Esophagus muscularis mucosa (tissue), 4 donors: ENCODE data around the gene PIK3R3. TPM values are rescaled to one million over a fixed set of nuclear protein-coding genes. Genes with fewer than 3 reads are reported as not detected.
A peak's percentile ranks its signal among the peaks of the same experiment; 100 is the strongest.

Experiments used
- DNase-seq: peaks from one replicate; pipeline ENCODE4 v3.0.0-alpha.2; 2017; ENCODE audit errors: extremely low spot score
- H3K27ac ChIP-seq, 4 donors: fragments of 200-600 bp; sonication (generic); replicated peaks in 1 of 4; 1 replicate in 3 of 4; 2 replicates in 1 of 4; pipeline ENCODE4 v1.5.1; 2016 to 2019; ENCODE audit warnings: mild to moderate bottlenecking in 1 of 4
- H3K27me3 ChIP-seq, 4 donors: fragments of 200-600 bp; sonication (generic); one replicate each; pipeline versions ENCODE4 v1.5.1 to v1.6.0; 2016 to 2019
- H3K36me3 ChIP-seq, 4 donors: fragments of 200-600 bp; sonication (generic); one replicate each; pipeline ENCODE4 v1.5.1; 2016 to 2019
- H3K4me1 ChIP-seq, 4 donors: fragments of 200-600 bp; sonication (generic); one replicate each; pipeline ENCODE4 v1.5.1; 2016 to 2019
- H3K4me3 ChIP-seq, 4 donors: fragments of 200-600 bp; sonication (generic); 1 replicate in 2 of 4; 2 replicates in 2 of 4; pipeline ENCODE4 v1.5.1; 2016 to 2019; ENCODE audit warnings: mild to moderate bottlenecking in 4 of 4, moderate library complexity in 1 of 4
- H3K9me3 ChIP-seq, 4 donors: fragments of 200-600 bp; sonication (generic); 1 replicate in 3 of 4; 2 replicates in 1 of 4; pipeline ENCODE4 v1.5.1; 2016 to 2019
- EP300 ChIP-seq: sonication (generic); formaldehyde crosslinking; IDR thresholded peaks from one replicate; pipeline ENCODE4 v1.6.1; 2017; ENCODE audit warnings: antibody characterized with exemption
- POLR2A ChIP-seq: fragments of 450-650 bp; IDR thresholded peaks from one replicate; pipeline ENCODE4 v1.6.1; 2017; ENCODE audit warnings: antibody characterized with exemption, moderate library complexity, mild to moderate bottlenecking, low read depth
- POLR2AphosphoS5 ChIP-seq, 2 donors: sonication (generic); formaldehyde crosslinking; IDR thresholded peaks; one replicate each; pipeline ENCODE4 v1.6.1; 2017; ENCODE audit warnings: antibody characterized with exemption in 2 of 2
- WGBS: methylation state at CpG from one replicate; pipeline ENCODE4 v1.1.5; 2018; 5-methylcytosine and 5-hydroxymethylcytosine counted together
- intact Hi-C: fragments of 100-400 bp; cut with DNase I; formaldehyde crosslinking; loops from one replicate; pipeline ENCODE4 v1.15.1; 2023
- total RNA-seq, 4 donors: library from RNA; depleted of rRNA; stranded (reverse); fragments of >200 nt; gene quantifications; one replicate each; pipeline versions ENCODE4 v1.1.0 to v1.2.1, GENCODE V29; 2016
- TF ChIP-seq, protein P1 (sequence below), 3 experiments: fragments of 200-600 bp in 2 of 3; fragments of 450-650 bp in 1 of 3; sonication (generic) in 2 of 3; IDR thresholded peaks; one replicate each; pipeline ENCODE4 v1.5.1; 2017 to 2019; ENCODE audit warnings: antibody characterized with exemption in 3 of 3, mild to moderate bottlenecking in 2 of 3, moderate library complexity in 1 of 3

Gene PIK3R3
- total RNA-seq, 4 donors from 2014 or later, result 13.7 to 34.3 (median 21.4) TPM

DNA sequence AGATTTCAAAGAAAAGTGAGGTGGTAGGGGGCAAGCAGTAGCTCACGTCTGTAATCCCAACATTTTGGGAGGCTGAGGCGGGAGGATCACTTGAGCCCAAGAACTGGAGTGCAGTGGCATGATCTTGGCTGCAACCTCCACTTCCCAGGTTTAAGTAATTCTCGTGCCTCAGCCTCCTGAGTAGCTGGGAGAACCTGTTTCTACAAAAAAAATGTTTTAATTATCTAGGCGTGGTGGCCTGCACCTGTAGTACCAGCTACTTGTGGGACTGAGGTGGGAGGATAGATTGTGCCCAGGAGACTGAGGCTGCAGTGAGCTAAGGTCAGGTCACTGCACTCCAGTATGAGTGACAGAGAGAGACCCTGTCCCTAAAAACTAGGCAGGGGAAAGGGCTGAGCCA, 39.9 kb upstream of the PIK3R3 start:
- no peak for DNase-seq
- H3K36me3 ChIP-seq, result no peaks in the 10 kb centered on the region
- H3K9me3 ChIP-seq, result no peaks in the 10 kb centered on the region
- no peak overlapping the region for H3K4me3 ChIP-seq
- H3K27ac ChIP-seq, result peak overlapping the region in 2 of 4 donors; percentile 42 to 65
- no peak for TF ChIP-seq POLR2A
- TF ChIP-seq EP300, result no peak
- TF ChIP-seq, protein P1, sequence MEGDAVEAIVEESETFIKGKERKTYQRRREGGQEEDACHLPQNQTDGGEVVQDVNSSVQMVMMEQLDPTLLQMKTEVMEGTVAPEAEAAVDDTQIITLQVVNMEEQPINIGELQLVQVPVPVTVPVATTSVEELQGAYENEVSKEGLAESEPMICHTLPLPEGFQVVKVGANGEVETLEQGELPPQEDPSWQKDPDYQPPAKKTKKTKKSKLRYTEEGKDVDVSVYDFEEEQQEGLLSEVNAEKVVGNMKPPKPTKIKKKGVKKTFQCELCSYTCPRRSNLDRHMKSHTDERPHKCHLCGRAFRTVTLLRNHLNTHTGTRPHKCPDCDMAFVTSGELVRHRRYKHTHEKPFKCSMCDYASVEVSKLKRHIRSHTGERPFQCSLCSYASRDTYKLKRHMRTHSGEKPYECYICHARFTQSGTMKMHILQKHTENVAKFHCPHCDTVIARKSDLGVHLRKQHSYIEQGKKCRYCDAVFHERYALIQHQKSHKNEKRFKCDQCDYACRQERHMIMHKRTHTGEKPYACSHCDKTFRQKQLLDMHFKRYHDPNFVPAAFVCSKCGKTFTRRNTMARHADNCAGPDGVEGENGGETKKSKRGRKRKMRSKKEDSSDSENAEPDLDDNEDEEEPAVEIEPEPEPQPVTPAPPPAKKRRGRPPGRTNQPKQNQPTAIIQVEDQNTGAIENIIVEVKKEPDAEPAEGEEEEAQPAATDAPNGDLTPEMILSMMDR (IDR thresholded peaks at IDR 0.05), result no peak
- TF ChIP-seq POLR2AphosphoS5 (IDR thresholded peaks at IDR 0.05), result no peak
- 95% methylated on average over 4 of the region's 4 CpGs for whole genome bisulfite sequencing
- no peaks in the 10 kb centered on the region for H3K27me3 ChIP-seq
- intact Hi-C loops, result no loop called here
- peaks cover 45 to 77% (median 51%) of the 10 kb centered on the region in 4 donors for H3K4me1 ChIP-seq

DNA sequence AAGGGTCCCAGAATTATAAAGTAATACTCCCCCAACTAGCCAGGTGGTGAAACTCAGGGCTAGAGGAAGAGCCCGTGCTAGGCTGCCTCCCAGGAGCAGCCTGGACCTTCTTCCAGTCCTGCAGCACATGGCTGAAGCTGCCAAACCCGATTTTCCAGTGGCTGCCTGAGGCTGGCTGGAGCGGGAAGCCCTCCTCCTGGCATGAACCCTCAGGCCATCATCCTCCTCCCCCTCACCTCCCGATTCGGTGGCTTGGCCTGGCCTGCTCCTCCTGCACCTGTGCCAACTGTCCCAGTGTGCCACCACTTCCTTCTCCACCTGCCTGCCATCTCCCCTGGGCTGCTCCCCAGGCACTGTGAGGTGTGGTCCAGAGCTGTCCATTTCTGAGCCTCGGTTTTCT, 39.4 kb upstream of the PIK3R3 start:
- TF ChIP-seq POLR2A, result no peak
- TF ChIP-seq EP300, result no peak
- TF ChIP-seq, protein P1 (IDR thresholded peaks at IDR 0.05), result no peak
- TF ChIP-seq POLR2AphosphoS5 (IDR thresholded peaks at IDR 0.05), result no peak
- 78% methylated on average over 4 of the region's 6 CpGs for WGBS

DNA sequence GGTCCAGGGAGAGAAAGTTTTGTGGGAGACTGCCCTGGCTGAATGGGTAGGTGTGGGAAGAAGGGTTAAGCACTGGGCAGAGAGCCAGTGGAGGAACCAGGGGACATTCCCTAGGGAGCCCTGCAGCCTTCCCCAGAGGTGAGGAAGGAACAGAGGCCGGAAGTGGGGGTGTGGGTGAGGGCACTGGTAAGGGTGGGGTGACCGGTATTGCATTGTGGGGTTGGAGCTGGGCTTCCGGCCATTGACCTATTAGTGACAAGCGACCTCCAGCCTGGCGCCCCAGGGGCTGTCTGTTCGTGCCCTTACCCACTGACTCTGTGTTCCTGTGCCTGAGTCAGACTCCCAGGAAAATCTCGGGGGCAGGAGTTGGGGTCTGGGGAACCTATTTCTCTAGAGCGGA, 38.9 kb upstream of the PIK3R3 start:
- WGBS, result 81% methylated on average over 8 of the region's 8 CpGs
- no peaks in the 10 kb centered on the region for H3K36me3 ChIP-seq
- peaks cover 55 to 84% (median 61%) of the 10 kb centered on the region in 4 donors for H3K4me1 ChIP-seq
- no peaks in the 10 kb centered on the region for H3K27me3 ChIP-seq
- TF ChIP-seq EP300, result no peak
- peak in 1 of 2 donors; percentile 16 for TF ChIP-seq POLR2AphosphoS5 (IDR thresholded peaks at IDR 0.05)
- no peak for TF ChIP-seq POLR2A
- intact Hi-C loops, result no loop called here
- no peak overlapping the region for H3K4me3 ChIP-seq
- H3K27ac ChIP-seq, result peak overlapping the region; percentile 10 to 65 (median 47)
- DNase-seq, result no peak
- no peaks in the 10 kb centered on the region for H3K9me3 ChIP-seq

More for the DNA sequence above, 39.4 kb upstream of the PIK3R3 start:
- intact Hi-C loops, result no loop called here
- no peak overlapping the region for H3K4me3 ChIP-seq
- H3K27me3 ChIP-seq, result no peaks in the 10 kb centered on the region
- H3K9me3 ChIP-seq, result no peaks in the 10 kb centered on the region
- peak overlapping the region; percentile 10 to 65 (median 47) for H3K27ac ChIP-seq
- peaks cover 50 to 79% (median 56%) of the 10 kb centered on the region in 4 donors for H3K4me1 ChIP-seq
- DNase-seq, result no peak
- no peaks in the 10 kb centered on the region for H3K36me3 ChIP-seq

DNA sequence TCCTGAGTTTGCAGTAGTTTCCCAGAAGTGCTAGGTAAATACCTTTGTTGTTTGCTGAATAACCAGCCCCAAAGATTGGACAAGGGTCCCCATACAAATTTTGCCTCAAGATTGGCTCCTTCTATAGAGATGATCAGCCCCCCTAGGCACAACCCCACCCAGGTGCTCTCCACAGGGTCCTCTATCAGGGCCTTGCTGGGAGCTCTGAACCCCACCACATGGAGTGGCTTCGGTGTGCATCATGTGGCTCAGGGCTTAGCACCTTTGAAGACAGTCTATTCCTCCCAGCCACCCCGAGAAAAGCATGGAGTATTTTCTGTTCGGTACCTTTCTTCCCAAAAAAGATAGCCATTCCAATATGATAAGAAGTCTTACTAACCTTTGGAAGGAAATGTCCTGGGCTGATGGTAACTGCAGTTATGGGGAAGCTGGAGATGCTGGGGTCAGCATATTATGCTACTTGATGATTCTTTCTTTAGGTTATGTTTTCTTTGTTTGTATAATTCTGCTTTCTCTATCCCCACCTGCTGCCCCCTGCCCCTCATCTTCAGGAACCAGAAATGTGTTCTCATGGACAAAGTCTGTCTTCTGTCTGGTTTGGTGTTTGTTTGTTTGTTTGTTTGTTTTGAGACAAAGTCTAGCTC, 37.5 kb upstream of the PIK3R3 start:
- Histone ChIP-seq H3K9me3 (no peaks in the 10 kb centered on the region), H3K4me3 (no peak overlapping the region), H3K4me1 (peaks cover 53 to 82% (median 57%) of the 10 kb centered on the region in 4 donors), H3K36me3 (no peaks in the 10 kb centered on the region), H3K27ac (peak overlapping the region in 1 of 4 donors; percentile 42), H3K27me3 (no peaks in the 10 kb centered on the region)
- WGBS, result 90% methylated on average over 3 of the region's 3 CpGs
- no peak for DNase-seq
- intact Hi-C loops, result no loop called here
- TF ChIP-seq EP300 (no peak), POLR2AphosphoS5 (IDR thresholded peaks at IDR 0.05) (no peak), POLR2A (no peak)
- TF ChIP-seq, protein P1 (IDR thresholded peaks at IDR 0.05), result no peak

DNA sequence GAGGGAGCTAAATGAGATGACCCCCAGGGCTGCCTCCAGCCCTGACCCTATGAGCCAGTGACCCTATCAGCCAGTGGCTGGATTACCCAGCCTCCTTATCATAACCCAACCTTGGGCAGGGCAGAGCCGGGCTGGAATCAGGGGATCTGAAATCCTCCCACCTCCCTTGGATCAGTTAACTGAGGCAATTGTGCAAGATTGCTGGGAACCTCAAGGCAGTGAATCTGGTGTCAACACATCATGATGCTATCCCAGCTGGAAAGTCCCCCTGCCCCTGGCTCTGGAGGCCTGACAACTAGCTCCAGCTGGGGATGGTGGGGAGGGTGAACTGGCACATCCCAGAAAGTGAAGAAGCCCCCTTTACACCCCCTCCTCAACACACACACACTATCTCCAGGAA, 36.0 kb upstream of the PIK3R3 start:
- Histone ChIP-seq H3K9me3 (no peaks in the 10 kb centered on the region), H3K27me3 (no peaks in the 10 kb centered on the region), H3K4me3 (no peak overlapping the region), H3K27ac (no peak overlapping the region), H3K36me3 (no peaks in the 10 kb centered on the region), H3K4me1 (peaks cover 38 to 68% (median 43%) of the 10 kb centered on the region in 4 donors)
- WGBS, result no CpG with 5 or more reads among the region's 1 CpG
- TF ChIP-seq EP300 (no peak), POLR2A (no peak), POLR2AphosphoS5 (IDR thresholded peaks at IDR 0.05) (no peak)
- TF ChIP-seq, protein P1 (IDR thresholded peaks at IDR 0.05), result no peak
- DNase-seq, result no peak
- intact Hi-C loops, result no loop called here
